Activated CD4-positive, alpha-beta T cell treated with anti-CD3 and anti-CD28 coated beads for 4 hours (primary cell): ENCODE results near the gene DCTPP1.
"Not testable (repeated sequence)": the region's sequence is repeated elsewhere in the genome, so short reads cannot be mapped to it uniquely, and the experiment has no call there.

Source experiments
- DNase-seq, 2 donors: peaks; one replicate each; pipeline ENCODE4 v3.0.0-alpha.2; 2020

The DCTPP1 gene

GRCh38 chr16:30413112-30413806 lies 16.6 kb downstream of the DCTPP1 start:
- DNase-seq: no peak

GRCh38 chr16:30409125-30410060 lies 20.4 kb downstream of the DCTPP1 start:
- peak; percentile 87 to 96 for DNase-seq

GRCh38 chr16:30407804-30408534 lies 21.9 kb downstream of the DCTPP1 start:
- no peak for DNase-seq

GRCh38 chr16:30407102-30407803 lies 22.6 kb downstream of the DCTPP1 start, which contains the start of gene ZNF771:
Gene ZNF771, plus strand, starts transcription at chr16:30407606. Its CDS starts 448 bp downstream, at chr16:30408054.
- peak; percentile 87 to 90 for DNase-seq

GRCh38 chr16:30406795-30407101 lies 23.1 kb downstream of the DCTPP1 start:
- no peak for DNase-seq

- DNase-seq: no peak
Measured at GRCh38 chr16:30401768-30402425, 27.9 kb downstream of the DCTPP1 start.

- no peak for DNase-seq
Measured at GRCh38 chr16:30399435-30400186, 30.2 kb downstream of the DCTPP1 start.

GRCh38 chr16:30398661-30399434 lies 31.0 kb downstream of the DCTPP1 start:
- DNase-seq: no peak

- DNase-seq: no peak
Measured at GRCh38 chr16:30397776-30398660, 31.8 kb downstream of the DCTPP1 start.

- no peak for DNase-seq
Measured at GRCh38 chr16:30397056-30397455, 32.8 kb downstream of the DCTPP1 start.

GRCh38 chr16:30396627-30397026 lies 33.2 kb downstream of the DCTPP1 start:
- DNase-seq: not testable (repeated sequence)

- DNase-seq: no peak
Measured at GRCh38 chr16:30395992-30396585, 33.7 kb downstream of the DCTPP1 start.

- peak; percentile 42 to 49 for DNase-seq
Measured at GRCh38 chr16:30395155-30395991, 34.5 kb downstream of the DCTPP1 start, which contains the start of gene ZNF48. Gene ZNF48, plus strand, starts transcription at chr16:30395420. Its CDS starts 375 bp downstream, at chr16:30395795.

GRCh38 chr16:30394592-30395154 lies 35.2 kb downstream of the DCTPP1 start:
- no peak for DNase-seq

GRCh38 chr16:30383521-30383920 lies 46.3 kb downstream of the DCTPP1 start:
- no peak for DNase-seq

- peak; percentile 71 to 73 for DNase-seq
Measured at GRCh38 chr16:30382111-30382881, 47.5 kb downstream of the DCTPP1 start, which contains the start of gene SEPTIN1. Gene SEPTIN1, minus strand, starts transcription at chr16:30382561. Its CDS starts 19 bp downstream, at chr16:30382542.
